ENCODE measurements around the gene SBNO2.

SBNO2 gene

DNA sequence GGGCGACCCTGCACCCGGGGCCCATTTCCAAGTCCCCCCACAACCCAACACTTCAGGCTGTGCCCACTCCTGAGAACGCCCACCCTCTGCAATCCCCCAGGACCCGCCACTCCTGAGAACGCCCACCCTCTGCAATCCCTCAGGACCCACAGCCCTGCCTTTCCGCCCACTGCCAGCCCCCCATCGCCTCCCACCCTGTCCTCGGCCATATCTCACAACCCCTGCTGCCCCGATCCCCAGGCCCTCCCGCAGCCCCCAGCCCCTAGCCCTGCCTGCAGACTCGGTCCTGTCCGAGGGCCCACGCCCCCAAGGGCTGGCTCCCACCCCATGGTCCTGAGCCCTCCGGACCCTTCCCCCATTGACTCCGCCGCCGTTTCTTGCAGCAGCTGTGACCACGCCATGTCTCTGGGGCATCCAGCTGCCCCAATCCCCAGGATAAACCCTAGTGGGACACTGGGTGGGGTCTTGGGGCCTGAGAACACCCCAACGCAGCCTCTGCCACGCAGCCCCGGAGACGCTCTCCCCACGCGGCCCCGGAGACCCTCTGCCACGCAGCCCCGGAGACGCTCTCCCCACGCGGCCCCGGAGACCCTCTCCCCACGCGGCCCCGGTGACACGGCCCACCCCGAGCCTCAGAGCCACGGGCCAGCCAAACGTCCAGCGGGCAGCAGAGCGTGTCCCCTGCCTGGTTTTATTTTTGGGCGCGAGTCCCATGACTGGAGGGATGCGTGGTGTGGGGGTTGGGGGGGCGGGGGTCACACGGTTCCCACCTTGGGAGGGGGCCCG lies 17.0 kb downstream of the SBNO2 start:
- TF ChIP-seq FOXP2 (optimal IDR thresholded peaks at IDR 0.05; ENCODE audit: borderline replicate concordance, extremely low read depth, extremely low read length, insufficient read depth), result no peak
- TF ChIP-seq SIN3A (IDR thresholded peaks at IDR 0.05; ENCODE audit: borderline replicate concordance, insufficient read depth, low read length), result no peak
- TF ChIP-seq TAF1 (IDR thresholded peaks at IDR 0.05; ENCODE audit: borderline replicate concordance, insufficient read depth, low read length), result no peak
- TF ChIP-seq POLR2AphosphoS5 (IDR thresholded peaks at IDR 0.05; ENCODE audit: low read depth, low read length), result no peak
- TF ChIP-seq, protein P1, sequence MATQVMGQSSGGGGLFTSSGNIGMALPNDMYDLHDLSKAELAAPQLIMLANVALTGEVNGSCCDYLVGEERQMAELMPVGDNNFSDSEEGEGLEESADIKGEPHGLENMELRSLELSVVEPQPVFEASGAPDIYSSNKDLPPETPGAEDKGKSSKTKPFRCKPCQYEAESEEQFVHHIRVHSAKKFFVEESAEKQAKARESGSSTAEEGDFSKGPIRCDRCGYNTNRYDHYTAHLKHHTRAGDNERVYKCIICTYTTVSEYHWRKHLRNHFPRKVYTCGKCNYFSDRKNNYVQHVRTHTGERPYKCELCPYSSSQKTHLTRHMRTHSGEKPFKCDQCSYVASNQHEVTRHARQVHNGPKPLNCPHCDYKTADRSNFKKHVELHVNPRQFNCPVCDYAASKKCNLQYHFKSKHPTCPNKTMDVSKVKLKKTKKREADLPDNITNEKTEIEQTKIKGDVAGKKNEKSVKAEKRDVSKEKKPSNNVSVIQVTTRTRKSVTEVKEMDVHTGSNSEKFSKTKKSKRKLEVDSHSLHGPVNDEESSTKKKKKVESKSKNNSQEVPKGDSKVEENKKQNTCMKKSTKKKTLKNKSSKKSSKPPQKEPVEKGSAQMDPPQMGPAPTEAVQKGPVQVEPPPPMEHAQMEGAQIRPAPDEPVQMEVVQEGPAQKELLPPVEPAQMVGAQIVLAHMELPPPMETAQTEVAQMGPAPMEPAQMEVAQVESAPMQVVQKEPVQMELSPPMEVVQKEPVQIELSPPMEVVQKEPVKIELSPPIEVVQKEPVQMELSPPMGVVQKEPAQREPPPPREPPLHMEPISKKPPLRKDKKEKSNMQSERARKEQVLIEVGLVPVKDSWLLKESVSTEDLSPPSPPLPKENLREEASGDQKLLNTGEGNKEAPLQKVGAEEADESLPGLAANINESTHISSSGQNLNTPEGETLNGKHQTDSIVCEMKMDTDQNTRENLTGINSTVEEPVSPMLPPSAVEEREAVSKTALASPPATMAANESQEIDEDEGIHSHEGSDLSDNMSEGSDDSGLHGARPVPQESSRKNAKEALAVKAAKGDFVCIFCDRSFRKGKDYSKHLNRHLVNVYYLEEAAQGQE (IDR thresholded peaks at IDR 0.05; ENCODE audit: insufficient read depth in 1 of 2, low read depth in 2 of 2, low read length in 2 of 2), result no peak

DNA sequence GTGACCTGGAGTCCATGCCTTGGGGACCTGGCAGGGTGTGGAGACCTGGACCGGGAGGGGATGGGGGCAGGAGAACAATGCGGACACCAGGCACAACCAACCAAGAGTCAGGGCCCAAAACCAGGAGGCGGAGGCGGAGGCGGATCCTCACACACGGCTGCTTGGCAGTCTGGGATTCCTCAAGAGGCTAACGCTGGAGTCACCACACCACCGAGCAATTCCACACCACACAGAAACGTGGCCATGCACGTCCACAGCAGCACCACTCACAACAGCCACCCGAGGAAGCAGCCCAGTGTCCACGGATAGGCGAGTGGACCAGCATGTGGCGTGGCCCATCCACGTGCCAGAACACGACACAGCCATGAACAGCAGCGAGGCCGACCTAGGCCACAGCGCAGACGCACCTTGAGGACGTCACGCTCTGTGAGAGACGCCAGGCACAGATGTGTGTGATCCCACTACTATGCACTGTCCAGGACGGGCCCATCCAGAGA lies 17.7 kb downstream of the SBNO2 start:
- no peak for TF ChIP-seq FOXP2 (optimal IDR thresholded peaks at IDR 0.05; ENCODE audit: borderline replicate concordance, extremely low read depth, extremely low read length, insufficient read depth)
- no peak for TF ChIP-seq SIN3A (IDR thresholded peaks at IDR 0.05; ENCODE audit: borderline replicate concordance, insufficient read depth, low read length)
- no peak for TF ChIP-seq POLR2AphosphoS5 (IDR thresholded peaks at IDR 0.05; ENCODE audit: low read depth, low read length)
- TF ChIP-seq, protein P1 (IDR thresholded peaks at IDR 0.05; ENCODE audit: insufficient read depth in 1 of 2, low read depth in 2 of 2, low read length in 2 of 2), result no peak
- no peak for TF ChIP-seq TAF1 (IDR thresholded peaks at IDR 0.05; ENCODE audit: borderline replicate concordance, insufficient read depth, low read length)

DNA sequence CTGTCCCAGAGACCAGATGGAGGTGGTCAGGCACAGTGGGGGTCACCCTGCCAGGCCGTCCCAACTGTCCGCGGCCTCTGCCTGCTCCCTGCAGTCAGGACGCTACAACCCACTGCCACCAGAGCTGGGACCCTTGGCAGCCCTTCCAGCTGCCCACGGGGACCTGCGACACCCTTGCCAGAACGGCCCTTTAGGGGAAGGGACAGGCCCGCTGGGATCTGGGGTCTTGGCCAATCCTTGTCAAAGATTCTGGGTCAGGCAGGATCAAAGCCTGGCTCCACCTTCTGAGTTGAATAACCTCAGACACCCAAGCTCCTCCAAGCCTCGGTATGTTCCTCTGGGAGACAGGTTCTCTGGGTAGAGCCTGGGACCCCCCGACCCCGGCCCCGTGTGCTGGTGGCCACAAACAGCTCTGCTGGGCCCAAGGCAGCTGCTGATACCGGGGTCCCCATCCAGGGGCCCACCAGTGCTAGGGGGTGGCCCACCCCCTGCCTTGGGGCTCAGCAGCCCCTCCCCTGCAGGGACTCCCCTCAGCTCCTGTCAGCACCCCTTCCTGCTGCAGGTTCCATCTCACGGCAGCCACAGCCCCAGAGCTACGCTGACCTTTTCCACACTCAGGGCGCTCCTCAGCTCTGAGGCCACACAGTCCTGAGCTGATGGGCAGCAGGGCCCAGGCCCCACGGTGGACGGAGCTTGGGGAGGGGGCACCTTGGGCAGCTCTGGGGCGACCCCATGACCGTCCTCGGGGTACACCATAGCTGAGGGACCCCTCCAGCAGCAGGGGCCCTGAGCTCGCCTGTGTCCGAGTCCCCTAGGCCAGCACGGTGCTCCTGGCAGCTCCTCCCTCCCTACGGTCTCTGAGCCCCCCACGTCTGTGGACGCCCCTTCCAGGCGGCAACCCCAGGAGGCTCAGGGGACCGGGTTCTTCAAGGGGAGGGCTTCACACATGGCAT lies 18.4 kb downstream of the SBNO2 start:
- no peak for TF ChIP-seq SIN3A (IDR thresholded peaks at IDR 0.05; ENCODE audit: borderline replicate concordance, insufficient read depth, low read length)
- no peak for TF ChIP-seq POLR2AphosphoS5 (IDR thresholded peaks at IDR 0.05; ENCODE audit: low read depth, low read length)
- TF ChIP-seq TAF1 (IDR thresholded peaks at IDR 0.05; ENCODE audit: borderline replicate concordance, insufficient read depth, low read length), result no peak
- TF ChIP-seq, protein P1 (IDR thresholded peaks at IDR 0.05; ENCODE audit: insufficient read depth in 1 of 2, low read depth in 2 of 2, low read length in 2 of 2), result no peak
- no peak for TF ChIP-seq FOXP2 (optimal IDR thresholded peaks at IDR 0.05; ENCODE audit: borderline replicate concordance, extremely low read depth, extremely low read length, insufficient read depth)

DNA sequence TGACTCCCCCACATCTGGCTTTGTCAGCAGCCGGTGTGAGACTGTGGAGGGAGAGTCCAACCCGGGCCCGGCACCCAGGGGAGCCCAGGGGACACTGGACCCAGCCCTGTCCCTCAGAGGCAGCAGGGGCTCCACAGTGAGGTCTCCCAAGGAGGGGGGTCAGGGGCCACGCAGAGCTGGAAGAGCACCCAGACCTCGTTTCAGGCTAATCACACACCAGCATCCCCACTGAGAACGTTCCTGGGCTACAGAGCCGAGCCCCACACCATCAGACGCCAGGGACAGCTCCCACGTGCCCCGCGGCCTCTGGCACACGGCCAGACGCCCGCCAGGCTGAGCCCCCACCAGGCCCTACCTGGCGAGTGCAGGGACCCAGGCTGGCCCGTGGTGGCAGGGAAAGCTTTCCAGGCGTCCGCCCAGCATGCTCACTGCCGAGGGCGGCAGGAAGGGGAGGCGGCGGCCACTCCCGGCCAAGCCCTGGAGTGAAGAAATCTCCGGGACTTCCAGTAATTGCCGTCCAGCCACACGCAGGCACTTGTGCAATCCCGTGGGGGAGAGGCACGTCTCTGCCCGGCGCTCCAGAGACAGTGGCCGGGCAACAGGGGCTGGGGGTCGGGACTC lies 19.2 kb downstream of the SBNO2 start:
- peak; percentile 56 for TF ChIP-seq FOXP2 (optimal IDR thresholded peaks at IDR 0.05; ENCODE audit: borderline replicate concordance, extremely low read depth, extremely low read length, insufficient read depth)
- TF ChIP-seq SIN3A (IDR thresholded peaks at IDR 0.05; ENCODE audit: borderline replicate concordance, insufficient read depth, low read length), result no peak
- TF ChIP-seq, protein P1 (IDR thresholded peaks at IDR 0.05; ENCODE audit: insufficient read depth in 1 of 2, low read depth in 2 of 2, low read length in 2 of 2), result peak in 1 of 2 experiments; percentile 12; a peak in 1 of 4 replicates
